GM12801 (cell line): ENCODE measurements around the gene NPAS3.

Experiments
- CTCF ChIP-seq: IDR thresholded peaks from one replicate; pipeline ENCODE4 v1.5.1; 2011; ENCODE audit warnings: control low read depth; ENCODE audit not compliant: insufficient read length; ENCODE audit errors: extremely low read depth

NPAS3 gene

GRCh38 chr14:33239465-33239864 is 300.8 kb downstream of the NPAS3 start:
- TF ChIP-seq CTCF = no peak

- TF ChIP-seq CTCF = no peak
Measured at GRCh38 chr14:33240466-33240865, 301.8 kb downstream of the NPAS3 start.

- no peak for TF ChIP-seq CTCF
Measured at GRCh38 chr14:33241331-33241730, 302.7 kb downstream of the NPAS3 start.

- TF ChIP-seq CTCF = no peak
Measured at GRCh38 chr14:33249233-33249820, 310.6 kb downstream of the NPAS3 start.

DNA sequence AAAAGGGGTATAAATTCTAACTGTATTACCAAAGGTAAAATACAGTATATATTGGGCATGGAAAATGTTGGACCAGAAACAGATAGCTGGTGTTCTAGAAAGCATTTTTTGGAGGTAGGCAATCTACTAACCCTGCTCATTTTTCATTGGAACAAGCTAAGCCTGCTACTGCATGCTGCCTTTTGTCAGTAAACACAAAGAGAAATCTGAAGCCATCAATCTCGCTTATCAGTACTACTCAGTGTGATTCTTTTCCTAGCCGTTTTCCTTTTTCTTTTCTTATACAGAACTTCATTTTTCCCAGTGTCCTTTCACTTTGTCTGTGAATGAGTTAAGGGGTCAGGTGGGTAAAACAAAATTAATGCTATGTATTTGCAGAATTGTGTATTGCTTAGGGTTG is 312.3 kb downstream of the NPAS3 start:
- no peak for TF ChIP-seq CTCF

GRCh38 chr14:33254342-33254741 is 315.7 kb downstream of the NPAS3 start:
- no peak for TF ChIP-seq CTCF

GRCh38 chr14:33254861-33255395 is 316.2 kb downstream of the NPAS3 start:
- TF ChIP-seq CTCF = no peak
